Transverse colon (tissue), 3 donors: ENCODE data around the gene TULP3.

Source experiments
- EP300 ChIP-seq: sonication (generic); formaldehyde crosslinking; IDR thresholded peaks from one replicate; pipeline ENCODE4 v1.6.1; 2017; ENCODE audit warnings: antibody characterized with exemption, low read depth
- TF ChIP-seq, protein P1 (sequence below), 5 experiments: fragments of 200-600 bp in 3 of 5; fragments of 450-650 bp in 2 of 5; sonication (generic) in 3 of 5; IDR thresholded peaks; 1 replicate in 2 of 5; 2 replicates in 3 of 5; pipeline ENCODE4 v1.5.1; 2016 to 2017; ENCODE audit warnings: antibody characterized with exemption in 5 of 5, inconsistent platforms in 3 of 5, mild to moderate bottlenecking in 2 of 5, moderate library complexity in 1 of 5

DNA sequence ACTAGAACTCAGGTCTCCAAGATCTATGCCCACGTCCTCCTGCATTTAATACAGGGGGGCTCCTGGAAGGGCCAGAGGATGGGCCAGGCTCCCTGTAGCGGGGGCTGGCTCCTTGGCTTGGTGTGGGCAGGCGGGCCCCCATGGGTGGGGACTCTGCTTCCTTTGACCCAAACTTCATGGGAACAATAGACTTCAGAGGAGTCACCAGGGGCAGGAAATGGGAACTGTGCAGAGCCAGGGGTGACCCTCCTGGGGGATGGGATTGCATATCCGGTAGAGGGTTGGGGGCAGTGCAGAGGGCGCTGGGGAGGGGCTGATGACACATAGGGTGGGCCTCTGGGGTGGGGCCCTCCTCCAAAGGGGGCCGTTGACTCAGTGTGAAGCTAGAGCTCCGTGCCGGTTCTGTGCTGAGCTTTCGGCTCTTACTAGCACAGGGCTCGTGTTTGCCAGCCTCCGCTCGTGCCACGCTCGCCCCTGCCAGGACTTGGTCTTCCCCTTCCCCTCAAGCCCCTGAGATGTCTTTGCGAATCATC lies 73.1 kb downstream of the TULP3 start:
- TF ChIP-seq EP300: no peak
- TF ChIP-seq, protein P1, sequence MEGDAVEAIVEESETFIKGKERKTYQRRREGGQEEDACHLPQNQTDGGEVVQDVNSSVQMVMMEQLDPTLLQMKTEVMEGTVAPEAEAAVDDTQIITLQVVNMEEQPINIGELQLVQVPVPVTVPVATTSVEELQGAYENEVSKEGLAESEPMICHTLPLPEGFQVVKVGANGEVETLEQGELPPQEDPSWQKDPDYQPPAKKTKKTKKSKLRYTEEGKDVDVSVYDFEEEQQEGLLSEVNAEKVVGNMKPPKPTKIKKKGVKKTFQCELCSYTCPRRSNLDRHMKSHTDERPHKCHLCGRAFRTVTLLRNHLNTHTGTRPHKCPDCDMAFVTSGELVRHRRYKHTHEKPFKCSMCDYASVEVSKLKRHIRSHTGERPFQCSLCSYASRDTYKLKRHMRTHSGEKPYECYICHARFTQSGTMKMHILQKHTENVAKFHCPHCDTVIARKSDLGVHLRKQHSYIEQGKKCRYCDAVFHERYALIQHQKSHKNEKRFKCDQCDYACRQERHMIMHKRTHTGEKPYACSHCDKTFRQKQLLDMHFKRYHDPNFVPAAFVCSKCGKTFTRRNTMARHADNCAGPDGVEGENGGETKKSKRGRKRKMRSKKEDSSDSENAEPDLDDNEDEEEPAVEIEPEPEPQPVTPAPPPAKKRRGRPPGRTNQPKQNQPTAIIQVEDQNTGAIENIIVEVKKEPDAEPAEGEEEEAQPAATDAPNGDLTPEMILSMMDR (IDR thresholded peaks at IDR 0.05): no peak
